GM06990 (cell line): ENCODE results near the gene JARID2.

Source experiments
- DNase-seq: peaks from one replicate; pipeline ENCODE4 v3.0.0-alpha.2; 2011; ENCODE audit not compliant: insufficient read length; ENCODE audit errors: extremely low read depth
- H3K27me3 ChIP-seq: replicated peaks from 2 replicates; pipeline ENCODE4 v1.6.0; 2011; ENCODE audit warnings: low read length; ENCODE audit not compliant: control insufficient read depth, insufficient read depth
- H3K36me3 ChIP-seq: 2 replicates; pipeline ENCODE4 v1.5.1; 2011; ENCODE audit warnings: low read length; ENCODE audit not compliant: control insufficient read depth, insufficient read depth
- H3K4me3 ChIP-seq: replicated peaks from 2 replicates; pipeline ENCODE4 v1.5.1; 2011; ENCODE audit warnings: low read depth, mild to moderate bottlenecking, control low read depth, low read length
- CTCF ChIP-seq: IDR thresholded peaks from 2 replicates; pipeline ENCODE4 v1.5.1; 2011; ENCODE audit warnings: low read length, control low read depth, mild to moderate bottlenecking, inconsistent platforms; ENCODE audit not compliant: insufficient read depth, poor library complexity, severe bottlenecking

JARID2 gene

GRCh38 chr6:15248451-15249370, 2.8 kb downstream of the JARID2 start:
- DNase-seq, result peak; percentile 94
- Histone ChIP-seq H3K36me3 (no peaks in the 10 kb centered on the region), H3K27me3 (no peaks in the 10 kb centered on the region), H3K4me3 (peak overlapping the region; percentile 80)
- TF ChIP-seq CTCF, result no peak

DNA sequence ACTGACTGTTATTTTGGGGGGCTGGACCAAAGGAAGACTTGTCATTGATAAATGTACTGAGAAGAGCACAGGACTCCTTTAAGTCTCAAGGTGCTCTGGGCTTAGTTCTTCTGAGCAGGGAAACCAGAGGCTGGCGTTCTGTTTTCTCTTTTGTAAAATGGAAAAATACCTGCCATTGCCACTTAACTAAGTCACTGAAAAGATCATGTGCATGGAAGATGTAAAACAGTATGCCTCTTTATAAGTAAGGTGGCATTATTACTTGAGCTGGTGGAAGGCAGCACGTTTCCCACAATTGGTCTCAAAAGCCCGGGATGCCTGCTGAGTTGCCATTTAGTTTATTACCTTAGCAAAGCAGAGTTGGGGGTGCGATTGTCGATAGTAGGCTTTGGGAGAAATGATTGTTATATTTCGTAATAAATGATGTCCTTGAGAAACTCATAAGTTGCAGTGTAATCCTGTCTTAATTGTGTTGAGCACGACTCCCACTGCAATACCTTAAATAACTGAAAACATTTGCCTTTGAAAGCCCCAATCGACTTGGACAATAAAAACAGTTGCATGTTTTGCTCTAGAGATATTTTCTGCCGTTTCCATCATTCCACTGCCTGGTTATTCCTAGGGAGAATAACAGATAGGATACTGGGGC, 3.6 kb downstream of the JARID2 start:
- no peaks in the 10 kb centered on the region for H3K36me3 ChIP-seq
- no peak for DNase-seq
- TF ChIP-seq CTCF, result no peak

GRCh38 chr6:15250187-15251168, 4.6 kb downstream of the JARID2 start:
- Histone ChIP-seq H3K27me3 (no peaks in the 10 kb centered on the region), H3K4me3 (no peak overlapping the region), H3K36me3 (no peaks in the 10 kb centered on the region)
- TF ChIP-seq CTCF, result no peak
- no peak for DNase-seq

More for the DNA sequence above, 3.6 kb downstream of the JARID2 start:
- Histone ChIP-seq H3K4me3 (peak overlapping the region; percentile 80), H3K27me3 (no peaks in the 10 kb centered on the region)

GRCh38 chr6:15252195-15252594, 6.3 kb downstream of the JARID2 start:
- Histone ChIP-seq H3K27me3 (no peaks in the 10 kb centered on the region), H3K36me3 (no peaks in the 10 kb centered on the region), H3K4me3 (0 out of 2 replicates have a peak overlapping the region, but pooled peaks have one; percentile 2)
- no peak for TF ChIP-seq CTCF
- no peak for DNase-seq

GRCh38 chr6:15253203-15254022, 7.5 kb downstream of the JARID2 start:
- no peaks in the 10 kb centered on the region for H3K27me3 ChIP-seq
- TF ChIP-seq CTCF, result no peak
- H3K4me3 ChIP-seq, result peak overlapping the region; percentile 25
- no peaks in the 10 kb centered on the region for H3K36me3 ChIP-seq
- no peak for DNase-seq
